GM19463 (cell line): ENCODE data around the gene ENDOD1.
"Not testable (repeated sequence)": the region's sequence is repeated elsewhere in the genome, so short reads cannot be mapped to it uniquely, and the experiment has no call there.

ENCODE experiments used
- ATAC-seq: cut with Tn5 transposase; IDR thresholded peaks from one replicate; pipeline ENCODE4 v1.9.1; 2021; ENCODE audit warnings: mild to moderate bottlenecking, moderate library complexity; ENCODE audit not compliant: unreplicated experiment

The ENDOD1 gene

DNA sequence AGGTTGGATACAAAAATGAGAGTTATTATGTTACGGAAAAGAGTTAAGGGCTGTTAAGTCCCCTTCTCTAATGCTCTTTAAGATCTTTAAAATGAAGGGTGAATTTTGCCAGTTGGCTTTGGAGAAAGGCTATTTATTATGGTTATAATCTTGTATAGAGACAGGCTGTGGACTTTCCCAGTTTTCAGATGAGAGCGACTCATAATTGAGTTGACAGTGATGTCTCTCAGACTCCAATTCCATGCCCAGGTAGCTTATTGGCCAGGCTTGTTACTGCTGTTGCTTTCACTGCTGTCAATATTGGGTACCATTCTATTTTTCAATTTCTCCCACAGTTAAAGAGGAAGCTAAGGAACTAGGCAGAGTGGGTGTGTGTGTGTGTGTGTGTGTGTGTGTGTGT lies 13.1 kb downstream of the ENDOD1 start:
- ATAC-seq = no peak

DNA sequence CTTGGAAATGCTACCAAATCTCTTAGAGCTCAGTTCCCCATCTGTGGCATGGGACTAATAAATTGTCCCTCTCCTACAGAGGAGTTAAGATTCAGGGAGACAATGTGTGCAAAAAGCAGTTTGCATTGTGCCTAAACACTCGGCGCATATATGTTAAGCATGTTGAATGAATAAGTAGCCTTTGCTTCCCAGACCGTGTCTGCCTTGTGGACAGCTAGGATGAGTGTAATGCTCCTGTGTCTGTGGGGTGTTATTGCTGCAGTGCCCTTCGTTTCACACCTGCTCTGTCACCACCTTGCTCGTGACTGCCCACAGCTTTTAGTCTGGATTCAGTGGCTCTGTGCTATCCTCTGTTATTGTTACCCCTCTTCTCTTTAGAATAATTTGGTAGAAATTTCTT lies 14.1 kb downstream of the ENDOD1 start:
- no peak for ATAC-seq

DNA sequence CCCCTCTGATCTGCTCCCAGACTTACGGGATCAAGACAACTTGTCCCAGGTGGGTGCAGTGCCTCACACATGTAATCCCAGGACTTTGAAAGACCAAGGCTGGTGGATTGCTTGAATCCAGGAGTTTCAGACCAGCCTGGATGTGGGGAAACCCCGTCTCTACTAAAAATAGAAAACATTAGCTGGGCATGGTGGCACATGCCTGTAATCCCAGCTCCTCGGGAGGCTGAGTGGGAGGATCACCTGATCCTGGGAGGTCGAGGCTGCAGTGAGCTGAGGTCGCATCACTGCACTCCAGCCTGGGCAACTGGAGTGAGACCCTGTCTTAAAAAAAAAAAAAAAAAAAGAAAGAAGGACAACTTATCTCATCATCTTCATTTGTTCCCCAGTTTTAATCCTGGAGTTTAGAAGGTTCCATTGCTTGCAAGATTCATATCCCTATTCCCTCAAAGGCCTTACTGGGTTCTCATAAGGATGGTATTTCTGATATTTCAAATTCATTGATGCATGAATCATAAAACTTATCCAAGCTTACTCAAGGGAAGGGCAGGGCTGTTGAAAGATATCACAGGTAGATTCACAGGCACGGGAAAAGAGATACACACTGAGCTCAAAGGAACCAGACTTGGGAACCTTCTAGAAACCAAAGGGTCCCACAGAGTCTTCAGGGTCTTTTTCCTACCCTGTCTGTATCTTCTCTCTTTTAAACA lies 14.6 kb downstream of the ENDOD1 start:
- no peak for ATAC-seq

DNA sequence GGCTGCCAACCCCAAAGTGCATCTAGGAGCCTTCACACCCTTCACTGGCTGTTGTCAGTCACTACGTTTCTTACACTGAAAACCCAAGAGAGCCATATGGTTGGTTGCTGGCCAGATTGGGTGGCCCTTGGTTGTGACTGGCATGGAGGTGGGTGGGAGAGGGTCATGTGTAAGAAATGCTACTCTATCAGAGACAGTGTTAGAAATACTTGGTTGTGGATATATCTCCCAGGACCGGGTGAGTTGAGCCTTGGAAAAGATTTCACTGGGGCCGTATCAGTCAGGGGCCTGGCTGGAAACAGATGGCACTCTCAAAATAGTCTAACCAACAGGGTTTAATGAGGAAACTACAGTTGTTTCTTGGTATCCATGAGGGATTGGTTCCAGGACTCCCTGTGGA lies 15.2 kb downstream of the ENDOD1 start:
- no peak for ATAC-seq

DNA sequence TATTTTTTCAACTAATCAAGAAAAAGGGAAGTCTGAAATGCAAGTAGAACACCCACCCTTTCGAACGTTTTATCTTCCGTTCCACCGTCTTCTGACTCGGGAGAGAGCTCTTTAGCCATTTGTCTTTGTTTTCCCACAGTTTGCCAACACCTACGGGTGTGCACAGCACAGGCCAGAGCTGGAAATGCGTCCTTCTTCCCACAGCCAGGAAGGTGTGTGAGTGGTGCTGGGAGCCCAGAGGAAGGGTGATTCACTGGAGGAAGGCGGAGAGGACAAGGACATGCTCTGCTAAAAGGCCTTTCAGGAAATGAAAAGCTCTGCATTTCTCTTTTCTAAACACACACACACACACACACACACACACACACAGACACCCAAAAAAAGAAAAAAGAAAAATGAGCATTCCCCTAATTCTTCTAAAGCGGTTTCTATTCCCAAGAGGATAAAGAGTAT lies 18.5 kb downstream of the ENDOD1 start:
- no peak for ATAC-seq

DNA sequence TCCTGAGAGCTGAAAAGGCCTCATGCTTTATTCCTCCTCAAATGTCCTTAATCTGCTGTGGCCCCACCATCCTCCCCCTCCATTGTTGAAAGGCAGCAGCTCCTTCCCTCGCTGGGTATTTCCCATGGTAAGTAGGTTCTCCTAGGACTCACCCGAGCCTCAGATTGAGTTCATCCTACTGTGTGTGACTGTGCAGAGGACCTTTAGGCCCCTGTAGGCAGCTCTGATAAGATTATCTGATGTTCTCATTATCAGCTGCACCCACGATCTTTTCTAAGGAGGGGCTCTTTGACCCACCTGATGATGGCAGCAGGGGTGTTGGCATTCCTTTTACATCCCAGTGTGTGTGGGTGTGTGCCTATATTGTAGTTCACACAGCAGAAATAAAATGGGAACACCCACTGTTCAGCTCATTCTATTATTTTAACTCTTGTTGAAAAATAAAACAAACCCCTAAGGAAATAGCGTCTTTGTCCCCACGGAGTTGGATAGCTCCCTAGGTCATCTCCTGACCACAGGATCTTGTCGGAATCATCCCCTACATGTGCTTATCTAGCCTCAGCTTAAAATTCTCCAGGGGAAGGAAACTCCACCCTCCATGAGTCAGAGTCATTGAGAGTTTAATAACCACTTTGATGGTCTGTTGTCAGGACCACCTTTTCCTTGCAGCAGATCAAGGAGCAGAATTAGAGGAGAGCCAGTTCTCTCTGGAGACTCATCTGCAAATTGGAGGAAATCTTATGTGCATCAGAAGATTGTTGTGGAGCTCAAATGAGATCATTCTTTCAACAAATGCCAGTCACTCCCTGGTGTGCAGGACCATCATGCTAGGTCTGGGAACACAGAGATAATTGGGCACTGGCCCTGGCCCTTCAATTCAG lies 19.3 kb downstream of the ENDOD1 start:
- ATAC-seq = no peak

DNA sequence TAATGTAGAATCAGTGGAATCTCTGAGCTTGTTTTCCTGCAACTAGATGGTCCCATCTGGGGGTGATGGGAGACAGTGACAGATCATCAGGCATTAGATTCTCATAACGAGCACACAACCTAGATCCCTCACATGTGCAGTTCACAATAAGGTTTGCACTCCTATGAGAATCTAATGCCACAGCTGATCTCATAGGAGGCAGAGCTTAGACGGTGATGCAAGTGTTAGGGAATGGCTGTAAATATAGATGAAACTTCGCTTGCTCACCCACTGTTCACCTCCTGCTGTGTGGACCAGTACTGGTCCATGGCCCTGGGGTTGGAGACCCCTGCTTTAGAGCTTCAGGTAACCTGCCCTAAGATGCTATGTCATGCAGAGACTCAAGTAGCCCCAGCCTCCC lies 21.8 kb downstream of the ENDOD1 start:
- ATAC-seq = not testable (repeated sequence)

DNA sequence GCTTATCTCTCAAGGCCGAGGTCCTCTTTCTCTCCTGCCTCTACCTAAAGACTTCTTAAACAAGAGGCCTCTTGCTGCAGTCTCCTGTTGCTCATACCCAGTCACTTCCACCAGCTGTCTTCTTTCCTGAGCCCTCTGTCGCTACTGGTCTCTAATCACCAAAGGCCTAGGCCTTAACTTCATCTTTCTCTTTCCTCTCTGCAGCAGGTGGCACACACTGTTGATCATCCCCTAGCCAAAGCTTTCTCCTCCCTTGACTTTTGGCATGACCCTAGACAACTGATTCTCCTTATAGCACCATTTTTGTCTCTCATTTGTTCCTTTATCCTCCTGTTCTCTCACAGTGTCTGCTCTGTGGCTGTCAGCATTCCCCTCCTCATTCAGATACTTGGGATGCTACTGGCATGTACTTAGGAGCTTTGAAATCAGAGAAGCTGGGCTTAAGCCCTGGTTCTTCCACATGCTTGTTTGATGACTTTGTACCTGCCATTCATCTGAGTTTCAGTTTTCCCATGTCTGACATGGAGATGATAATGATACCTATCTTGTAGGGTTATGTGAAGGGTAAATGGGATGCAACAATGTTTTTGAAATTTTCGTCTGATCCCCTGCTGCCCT lies 22.4 kb downstream of the ENDOD1 start:
- no peak for ATAC-seq

DNA sequence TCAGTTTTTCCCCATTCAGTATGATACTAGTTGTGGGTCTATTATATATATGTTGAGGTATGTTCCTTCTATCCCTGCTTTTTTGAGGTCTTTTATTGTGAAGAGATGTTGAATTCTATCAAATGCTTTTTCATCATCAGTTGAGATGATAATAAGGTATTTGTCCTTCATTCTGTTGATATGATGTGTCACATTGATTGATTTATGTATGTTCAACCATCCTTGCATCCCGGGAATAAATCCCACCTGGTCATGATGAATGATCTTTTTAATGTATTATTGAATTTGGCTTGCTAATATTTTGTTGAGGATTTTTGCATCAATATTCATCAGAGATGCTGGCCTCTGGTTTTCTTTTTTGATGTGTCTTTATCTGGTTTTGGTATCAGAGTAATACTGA lies 26.0 kb downstream of the ENDOD1 start:
- ATAC-seq = no peak

DNA sequence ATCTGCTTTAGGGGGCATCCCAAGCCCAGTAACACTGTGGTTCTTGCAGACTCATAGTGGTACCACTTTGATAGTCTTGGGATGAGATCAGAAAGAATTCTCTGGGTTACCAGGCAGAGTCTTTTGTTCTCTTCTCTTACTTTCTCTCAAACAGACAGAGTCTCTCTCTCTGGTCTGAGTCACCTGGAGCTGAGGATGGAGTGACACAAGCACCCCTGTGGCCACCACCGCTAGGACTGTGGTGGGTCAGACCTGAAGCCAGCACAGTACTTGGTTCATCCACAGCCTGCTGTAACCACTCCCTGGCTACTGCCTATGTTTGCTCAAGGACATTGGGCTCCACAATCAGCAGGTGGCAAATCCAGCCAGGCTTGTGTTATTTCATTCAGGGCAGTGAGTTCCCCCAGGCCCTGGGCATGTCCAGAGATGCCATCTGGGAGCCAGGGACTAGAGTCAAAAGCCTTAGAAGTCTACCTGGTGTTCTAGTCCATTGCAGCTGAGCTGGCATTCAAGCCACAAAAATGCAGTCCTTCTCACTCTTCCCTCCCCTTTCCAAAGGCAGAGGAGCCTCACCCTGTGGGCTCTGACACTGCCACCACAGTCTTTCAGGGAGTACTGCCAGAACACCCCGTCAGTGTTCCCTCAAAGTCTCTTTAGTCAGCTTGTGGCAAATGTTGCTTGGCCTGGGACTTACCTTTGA lies 29.9 kb downstream of the ENDOD1 start:
- peak; percentile 76 for ATAC-seq

DNA sequence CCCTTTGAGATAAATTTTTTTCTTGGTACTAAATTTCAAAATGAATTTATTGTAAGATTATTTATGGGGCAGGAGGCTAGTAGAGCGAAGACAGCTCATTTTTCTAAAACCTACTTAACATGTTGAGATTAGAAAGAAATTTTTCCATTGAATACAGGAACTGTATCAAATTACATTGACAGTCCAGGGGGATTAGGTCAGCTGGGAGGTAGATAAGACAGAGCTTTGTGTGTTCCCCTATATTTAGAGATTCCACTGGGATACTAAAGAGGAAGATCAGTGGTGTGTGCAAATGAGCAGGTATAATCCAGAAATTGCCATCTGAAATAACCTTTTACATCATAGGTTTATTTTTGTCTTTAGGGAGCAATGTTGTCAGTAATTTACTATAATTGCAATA lies 32.1 kb downstream of the ENDOD1 start:
- no peak for ATAC-seq

DNA sequence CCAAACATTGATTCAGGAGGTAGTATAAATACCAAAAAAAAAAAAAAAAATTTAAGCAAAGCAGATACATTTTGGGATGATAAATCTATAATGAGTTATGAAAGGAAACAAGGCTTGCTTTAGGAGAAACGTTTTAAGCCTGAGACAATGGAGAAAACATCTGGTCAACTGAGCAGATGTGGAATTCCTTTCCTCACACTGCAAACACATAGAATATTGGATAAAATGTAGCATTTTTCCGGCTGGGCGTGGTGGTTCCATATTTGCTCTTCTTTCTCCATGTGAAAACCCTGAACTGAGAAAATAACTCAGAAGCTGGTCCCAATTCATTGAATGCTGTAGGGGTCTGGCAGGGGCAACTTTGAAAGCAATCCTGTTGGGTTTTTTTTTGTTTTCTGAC lies 33.9 kb downstream of the ENDOD1 start:
- ATAC-seq = no peak

DNA sequence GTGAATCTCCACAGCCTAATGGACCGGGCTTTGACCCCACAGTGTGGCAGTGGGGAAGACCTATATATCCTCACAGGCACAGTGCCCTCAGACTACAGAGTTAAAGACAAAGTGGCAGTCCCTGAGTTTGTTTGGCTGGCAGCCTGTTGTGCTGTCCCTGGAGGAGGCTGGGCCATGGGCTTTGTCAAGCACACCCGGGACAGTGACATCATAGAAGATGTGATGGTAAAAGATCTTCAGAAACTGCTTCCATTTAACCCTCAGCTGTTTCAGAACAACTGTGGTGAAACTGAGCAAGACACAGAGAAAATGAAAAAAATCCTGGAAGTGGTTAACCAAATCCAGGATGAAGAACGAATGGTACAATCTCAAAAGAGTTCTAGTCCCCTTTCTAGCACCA lies 39.0 kb downstream of the ENDOD1 start:
- no peak for ATAC-seq

DNA sequence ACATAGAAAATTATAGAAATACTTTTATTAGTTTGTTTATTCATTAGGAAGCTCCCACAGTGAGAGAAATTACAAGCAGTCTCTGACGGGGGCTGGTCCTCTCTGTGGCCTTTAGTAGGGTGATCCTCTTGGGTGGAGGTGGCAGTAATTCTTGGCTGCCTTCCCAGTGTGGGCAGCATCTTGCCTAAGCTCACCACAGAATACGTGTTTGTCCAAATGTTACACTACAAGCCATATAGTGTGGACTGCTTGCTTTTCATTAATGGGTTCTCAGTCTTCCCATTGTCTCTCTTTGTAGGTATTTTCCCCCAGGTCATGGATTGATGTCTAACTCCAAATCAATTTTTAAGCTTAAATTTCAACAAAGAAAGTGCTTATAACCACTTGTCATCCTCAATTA lies 43.3 kb downstream of the ENDOD1 start:
- ATAC-seq = no peak

DNA sequence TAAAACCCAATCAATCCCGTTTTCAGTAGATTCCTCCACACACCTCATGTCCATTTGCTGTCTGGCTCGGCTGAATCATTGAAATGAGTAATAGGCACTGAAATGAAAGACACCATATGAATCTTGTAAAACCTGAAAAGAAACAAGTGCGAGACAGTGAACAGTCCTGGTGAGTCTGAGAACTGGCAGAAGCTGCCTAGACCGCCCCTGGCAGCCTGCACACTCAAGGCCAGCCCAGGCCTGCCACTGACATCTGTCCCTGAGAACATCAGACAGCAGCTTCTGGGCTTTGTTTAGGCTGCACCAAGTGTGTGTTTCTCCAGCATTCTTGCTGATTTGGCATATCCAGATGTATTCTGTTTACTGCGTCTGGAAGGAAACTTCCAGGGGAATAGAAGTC lies 44.8 kb downstream of the ENDOD1 start:
- no peak for ATAC-seq

DNA sequence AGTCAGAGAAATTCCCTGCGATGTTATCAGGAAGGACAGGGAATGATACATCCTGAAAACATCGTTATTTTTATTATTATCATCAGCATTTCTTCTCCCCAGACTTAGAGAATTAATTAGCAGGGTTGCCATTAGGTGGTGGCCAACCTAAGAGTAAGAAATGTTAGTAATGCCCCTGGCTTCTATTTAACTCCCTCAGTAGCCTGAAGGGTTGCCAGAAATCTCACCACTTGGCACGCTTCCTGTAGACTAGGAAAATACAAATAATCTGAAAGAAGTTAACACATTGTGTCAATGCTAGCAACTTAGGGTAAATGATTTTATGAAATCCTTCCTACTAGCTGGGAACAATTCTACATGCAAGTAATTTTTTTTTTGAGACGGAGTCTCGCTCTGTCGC lies 45.5 kb downstream of the ENDOD1 start:
- ATAC-seq = no peak

DNA sequence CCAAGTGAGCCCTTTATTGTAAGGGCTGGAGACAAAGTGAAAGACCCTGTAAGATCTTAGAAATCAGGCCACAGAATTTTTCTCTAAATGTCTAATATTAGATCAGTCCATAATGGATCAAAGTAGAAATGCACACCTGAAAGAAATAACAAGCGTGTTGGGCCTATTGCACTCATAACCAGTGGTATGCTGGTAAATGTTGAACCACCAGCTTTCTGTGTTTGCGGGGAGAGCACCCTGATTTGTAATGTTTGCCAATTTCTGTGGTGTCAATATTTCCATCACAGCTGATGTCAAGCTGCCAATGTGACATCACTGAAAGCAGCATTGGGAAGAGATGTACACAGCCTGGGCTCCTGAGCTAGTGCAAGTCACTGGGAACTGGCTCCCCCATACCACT lies 46.2 kb downstream of the ENDOD1 start:
- ATAC-seq = no peak

DNA sequence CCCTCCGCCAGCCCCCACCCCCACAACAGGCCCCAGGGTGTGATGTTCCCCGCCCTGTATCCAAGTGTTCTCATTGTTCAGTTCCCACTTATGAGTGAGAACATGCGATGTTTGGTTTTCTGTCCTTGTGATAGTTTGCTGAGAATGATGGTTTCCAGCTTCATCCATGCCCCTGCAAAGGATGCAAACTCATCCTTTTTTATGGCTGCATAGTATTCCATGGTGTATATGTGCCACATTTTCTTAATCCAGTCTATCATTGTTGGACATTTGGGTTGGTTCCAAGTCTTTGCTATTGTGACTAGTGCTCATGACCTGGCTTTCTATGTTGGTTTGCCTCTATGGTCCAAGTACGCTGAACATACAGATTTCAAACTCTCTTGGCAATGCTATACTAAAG lies 47.1 kb downstream of the ENDOD1 start:
- not testable (repeated sequence) for ATAC-seq

DNA sequence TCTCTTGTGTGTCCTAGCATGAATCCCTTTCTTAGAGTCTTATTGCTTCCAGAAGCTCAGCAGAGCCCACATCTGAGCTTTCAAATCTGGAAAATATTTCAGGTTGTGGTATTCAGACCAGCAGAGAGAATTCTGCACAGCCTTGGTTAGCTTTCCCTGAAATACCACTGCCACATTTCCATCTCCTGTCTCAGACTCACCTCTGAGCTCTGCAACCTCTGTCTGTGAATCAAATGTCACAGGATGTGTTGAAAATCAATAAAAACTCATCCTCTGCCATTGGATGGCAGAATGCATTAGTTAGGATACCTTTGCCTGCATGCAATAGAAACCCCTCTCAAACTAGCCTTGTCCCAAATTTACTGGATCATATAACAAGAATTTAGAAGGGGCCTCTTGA lies 47.7 kb downstream of the ENDOD1 start:
- ATAC-seq = no peak

DNA sequence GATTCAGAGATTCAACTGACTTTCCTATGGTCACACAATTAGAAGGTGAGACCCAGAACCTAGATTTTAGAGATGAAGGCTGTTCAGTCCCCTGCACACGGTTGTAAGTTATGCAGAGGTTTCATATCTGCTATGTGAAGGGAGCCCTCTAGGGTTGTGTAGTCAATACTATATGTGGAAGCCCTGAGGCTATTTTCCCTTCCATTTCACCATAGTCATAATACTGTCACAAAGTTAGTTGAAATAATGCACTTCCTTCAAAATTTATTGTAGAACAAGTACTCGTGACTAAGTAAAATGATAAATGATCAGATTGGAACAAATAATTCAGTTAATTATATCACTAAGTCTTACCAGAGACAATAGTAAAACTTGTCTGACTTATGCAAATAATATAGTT lies 48.8 kb downstream of the ENDOD1 start:
- ATAC-seq = peak; percentile 83

DNA sequence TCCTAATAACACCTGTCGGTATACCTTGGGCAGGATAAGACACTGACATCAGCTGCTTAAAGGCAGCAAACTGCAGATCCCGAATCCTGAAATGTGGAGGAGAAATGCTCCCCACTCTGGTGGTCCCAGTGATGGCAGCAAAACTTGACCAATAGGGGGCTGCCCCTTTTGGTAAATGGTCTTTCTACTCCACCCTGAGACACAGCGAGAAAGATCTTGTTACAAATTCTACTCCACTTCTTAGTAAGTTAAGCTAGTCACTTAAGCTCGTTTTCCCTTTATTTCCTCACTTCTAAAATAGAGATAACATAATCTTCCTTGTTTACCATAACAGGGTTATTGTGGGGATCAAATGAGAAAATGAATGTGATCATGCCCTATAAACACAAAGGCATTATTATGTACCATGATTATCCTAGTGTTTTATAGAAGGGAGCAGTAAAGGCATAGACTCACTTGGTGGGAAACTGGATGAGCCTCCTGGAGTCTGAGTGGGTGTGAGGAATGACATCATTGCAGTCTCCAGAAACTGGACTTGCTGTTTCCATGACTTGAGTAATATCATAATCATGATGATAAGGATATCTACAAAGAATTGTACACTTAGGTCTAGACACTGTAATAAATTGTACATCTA lies 50.9 kb downstream of the ENDOD1 start:
- ATAC-seq = no peak
